Liver (tissue), 9 donors: ENCODE results near the gene C3orf22. TPM values are rescaled to one million over a fixed set of nuclear protein-coding genes. Genes with fewer than 3 reads are reported as not detected.

Source experiments
- DNase-seq: peaks from one replicate; pipeline ENCODE4 v3.0.0-alpha.2; 2017; ENCODE audit warnings: low spot score
- H3K27ac ChIP-seq, 2 donors: one replicate each; pipeline ENCODE4 v1.7.0; 2013; ENCODE audit warnings: inconsistent platforms in 2 of 2, low read length in 2 of 2, control low read depth in 1 of 2, low read depth in 1 of 2, mild to moderate bottlenecking in 1 of 2
- H3K27me3 ChIP-seq, 4 donors: one replicate each; pipeline versions ENCODE4 v1.6.1 to v1.7.0; 2013; ENCODE audit warnings: low read length in 3 of 4, inconsistent platforms in 1 of 4, mild to moderate bottlenecking in 1 of 4, moderate library complexity in 1 of 4; ENCODE audit not compliant: control insufficient read depth in 4 of 4, insufficient read depth in 4 of 4
- H3K36me3 ChIP-seq, 4 donors: one replicate each; pipeline versions ENCODE4 v1.6.1 to v1.7.0; 2013; ENCODE audit warnings: low read length in 3 of 4, mild to moderate bottlenecking in 3 of 4, low read depth in 1 of 4, moderate library complexity in 1 of 4; ENCODE audit not compliant: control insufficient read depth in 4 of 4, insufficient read depth in 3 of 4
- H3K4me1 ChIP-seq, 4 donors: one replicate each; pipeline versions ENCODE4 v1.6.1 to v1.7.0; 2013; ENCODE audit warnings: low read length in 3 of 4, mild to moderate bottlenecking in 3 of 4, moderate library complexity in 1 of 4; ENCODE audit not compliant: control insufficient read depth in 4 of 4, insufficient read depth in 4 of 4
- H3K4me3 ChIP-seq, 3 donors: one replicate each; pipeline versions ENCODE4 v1.6.1 to v1.7.0; 2013; ENCODE audit warnings: low read length in 3 of 3, control low read depth in 1 of 3, low read depth in 1 of 3, mild to moderate bottlenecking in 1 of 3
- H3K9ac ChIP-seq, 2 donors: one replicate each; pipeline ENCODE4 v1.7.0; 2013; ENCODE audit warnings: low read length in 2 of 2, mild to moderate bottlenecking in 2 of 2, moderate library complexity in 2 of 2, control low read depth in 1 of 2, low read depth in 1 of 2
- H3K9me3 ChIP-seq, 4 donors: one replicate each; pipeline versions ENCODE4 v1.6.1 to v1.7.0; 2013; ENCODE audit warnings: low read length in 3 of 4; ENCODE audit not compliant: control insufficient read depth in 4 of 4
- ATF3 ChIP-seq: IDR thresholded peaks from 2 replicates; pipeline ENCODE4 v1.6.1; 2016; ENCODE audit warnings: antibody characterized with exemption
- CTCF ChIP-seq: fragments of 150-350 bp; IDR thresholded peaks from 2 replicates; pipeline ENCODE4 v1.5.1; 2017; ENCODE audit warnings: improper control_type of control experiment, low read depth, low read length; ENCODE audit not compliant: missing input control
- EGR1 ChIP-seq, 2 donors: IDR thresholded peaks; 2 replicates each; pipeline ENCODE4 v1.6.1; 2016 to 2018; ENCODE audit warnings: antibody characterized with exemption in 2 of 2, low read depth in 2 of 2
- FOXA1 ChIP-seq: IDR thresholded peaks from 2 replicates; pipeline ENCODE4 v1.6.1; 2016; ENCODE audit warnings: antibody characterized with exemption
- GABPA ChIP-seq, 2 donors: IDR thresholded peaks in 1 of 2; conservative IDR thresholded peaks in 1 of 2; 2 replicates each; pipeline ENCODE4 v1.6.1; 2016; ENCODE audit warnings: antibody characterized with exemption in 2 of 2, mild to moderate bottlenecking in 1 of 2, moderate library complexity in 1 of 2
- HNF4A ChIP-seq, 2 donors: conservative IDR thresholded peaks; 2 replicates each; pipeline ENCODE4 v1.6.1; 2016; ENCODE audit warnings: antibody characterized with exemption in 2 of 2, mild to moderate bottlenecking in 2 of 2
- HNF4G ChIP-seq: IDR thresholded peaks from 2 replicates; pipeline ENCODE4 v1.6.1; 2016; ENCODE audit warnings: antibody characterized with exemption
- MAX ChIP-seq: IDR thresholded peaks from 2 replicates; pipeline ENCODE4 v1.6.1; 2016; ENCODE audit warnings: antibody characterized with exemption
- NR2F2 ChIP-seq: IDR thresholded peaks from 2 replicates; pipeline ENCODE4 v1.6.1; 2016; ENCODE audit warnings: antibody characterized with exemption
- RAD21 ChIP-seq, 2 donors: IDR thresholded peaks; 2 replicates each; pipeline ENCODE4 v1.6.1; 2016; ENCODE audit warnings: antibody characterized with exemption in 2 of 2, mild to moderate bottlenecking in 2 of 2
- RXRA ChIP-seq, 2 donors: IDR thresholded peaks; 2 replicates each; pipeline ENCODE4 v1.6.1; 2017 to 2018; ENCODE audit warnings: antibody characterized with exemption in 2 of 2, mild to moderate bottlenecking in 1 of 2
- SP1 ChIP-seq: IDR thresholded peaks from 2 replicates; pipeline ENCODE4 v1.6.1; 2018; ENCODE audit warnings: antibody characterized with exemption, mild to moderate bottlenecking
- ZBTB33 ChIP-seq: IDR thresholded peaks from 2 replicates; pipeline ENCODE4 v1.6.1; 2016; ENCODE audit warnings: antibody characterized with exemption
- WGBS: extraction: QIAGEN DNeasy Blood & Tissue Kit; methylation state at CpG from one replicate; pipeline ENCODE4 v1.1.7; 2013; 5-methylcytosine and 5-hydroxymethylcytosine counted together
- polyA plus RNA-seq, 2 donors: library from polyadenylated mRNA; stranded (reverse) in 1 of 2; unstranded in 1 of 2; fragments of 200-250 nt in 1 of 2; fragments of >200 nt in 1 of 2; fragmentation: Nextera tagmentation in 1 of 2; extraction: Ambion mirVana in 1 of 2; gene quantifications; one replicate each; pipeline versions ENCODE4 v1.2.1 to v1.2.3, GENCODE V29; 2013 to 2015
- total RNA-seq, 2 donors: library from RNA; depleted of rRNA; stranded (reverse); fragments of >200 nt; gene quantifications; one replicate each; pipeline ENCODE4 v1.2.3, GENCODE V29; 2014
- donor health status: healthy.
- donor health status: healthy.
- donor health status: healthy.
- donor health status: healthy.
- donor health status: healthy.

Gene C3orf22
- total and polyA plus RNA-seq, 4 donors = not detected

- H3K36me3 ChIP-seq = peaks cover 0 to 29% (median 12%) of the 10 kb centered on the region in 4 donors
- WGBS = 93% methylated on average over 4 of the region's 4 CpGs
- H3K27ac ChIP-seq = no peak overlapping the region
- no peak for DNase-seq
- H3K9ac ChIP-seq = no peak overlapping the region
- H3K4me1 ChIP-seq = peaks cover 5 to 19% (median 18%) of the 10 kb centered on the region in 4 donors
- TF ChIP-seq ATF3 (no peak), CTCF (no peak), RAD21 (IDR thresholded peaks at IDR 0.05) (no peak), HNF4A (conservative IDR thresholded peaks at IDR 0.05) (no peak), HNF4G (no peak), GABPA (IDR thresholded peaks at IDR 0.05 in 1 of 2, conservative IDR thresholded peaks at IDR 0.05 in 1 of 2) (no peak), ZBTB33 (no peak)
- no peaks in the 10 kb centered on the region for H3K9me3 ChIP-seq
- no peak overlapping the region for H3K4me3 ChIP-seq
- no peaks in the 10 kb centered on the region for H3K27me3 ChIP-seq
Observed at GRCh38 chr3:126508564-126508964, 50.2 kb downstream of the C3orf22 start.

GRCh38 chr3:126507886-126508285 is 50.8 kb downstream of the C3orf22 start:
- DNase-seq = no peak
- no peaks in the 10 kb centered on the region for H3K9me3 ChIP-seq
- H3K4me1 ChIP-seq = peaks cover under 1 to 13% (median 11%) of the 10 kb centered on the region in 4 donors
- no peaks in the 10 kb centered on the region for H3K27me3 ChIP-seq
- WGBS = 90% methylated on average over 9 of the region's 9 CpGs
- no peak overlapping the region for H3K27ac ChIP-seq
- no peak overlapping the region for H3K4me3 ChIP-seq
- H3K36me3 ChIP-seq = peaks cover 0 to 36% (median 15%) of the 10 kb centered on the region in 4 donors
- TF ChIP-seq SP1 (no peak), CTCF (no peak), MAX (no peak), NR2F2 (no peak), EGR1 (IDR thresholded peaks at IDR 0.05; ENCODE audit: low read depth in 2 of 2) (no peak), ATF3 (no peak), ZBTB33 (no peak), RXRA (IDR thresholded peaks at IDR 0.05) (no peak), HNF4G (no peak), HNF4A (conservative IDR thresholded peaks at IDR 0.05) (no peak), FOXA1 (no peak)
- H3K9ac ChIP-seq = no peak overlapping the region
